H9 (cell line): ENCODE results near the gene KIAA1210. TPM values are rescaled to one million over a fixed set of nuclear protein-coding genes. Genes with fewer than 3 reads are reported as not detected.

ENCODE experiments used
- DNase-seq: peaks from one replicate; pipeline ENCODE4 v3.0.0-alpha.2; 2017
- H2AFZ ChIP-seq: one replicate; pipeline ENCODE4 v1.6.1; 2013; ENCODE audit warnings: mild to moderate bottlenecking, low read length, control low read depth, moderate library complexity
- H2AK5ac ChIP-seq: 2 replicates; pipeline ENCODE4 v1.6.1; 2013; ENCODE audit warnings: low read length, control low read depth, mixed read lengths; ENCODE audit not compliant: insufficient read length
- H2BK120ac ChIP-seq: one replicate; pipeline ENCODE4 v1.6.1; 2013; ENCODE audit warnings: low read depth, mild to moderate bottlenecking, low read length, control low read depth, inconsistent platforms; ENCODE audit not compliant: poor library complexity, severe bottlenecking
- H2BK12ac ChIP-seq: 2 replicates; pipeline ENCODE4 v1.6.1; 2013; ENCODE audit warnings: low read length, control low read depth, mixed read lengths, low read depth; ENCODE audit not compliant: insufficient read length
- H2BK15ac ChIP-seq: 2 replicates; pipeline ENCODE4 v1.6.1; 2013; ENCODE audit warnings: low read depth, low read length, control low read depth
- H2BK20ac ChIP-seq: one replicate; pipeline ENCODE4 v1.6.1; 2013; ENCODE audit warnings: low read depth, mild to moderate bottlenecking, low read length, control low read depth, inconsistent platforms; ENCODE audit not compliant: poor library complexity, severe bottlenecking
- H2BK5ac ChIP-seq: 2 replicates; pipeline ENCODE4 v1.6.1; 2013; ENCODE audit warnings: low read length, control low read depth, mixed read lengths; ENCODE audit not compliant: insufficient read length
- H3K14ac ChIP-seq: 2 replicates; pipeline ENCODE4 v1.6.1; 2013; ENCODE audit warnings: low read length, control low read depth; ENCODE audit not compliant: insufficient read depth
- H3K18ac ChIP-seq: 2 replicates; pipeline ENCODE4 v1.6.1; 2013; ENCODE audit warnings: low read depth, mild to moderate bottlenecking, mixed read lengths, low read length, control low read depth; ENCODE audit not compliant: insufficient read length
- H3K23ac ChIP-seq: 2 replicates; pipeline ENCODE4 v1.6.1; 2013; ENCODE audit warnings: low read length, control low read depth, mixed read lengths, low read depth; ENCODE audit not compliant: insufficient read length
- H3K23me2 ChIP-seq: 2 replicates; pipeline ENCODE4 v1.6.1; 2013; ENCODE audit warnings: low read depth, mild to moderate bottlenecking, mixed read lengths, low read length, control low read depth; ENCODE audit not compliant: insufficient read length, poor library complexity, severe bottlenecking
- H3K27ac ChIP-seq: 2 replicates; pipeline ENCODE4 v1.5.1; 2013; ENCODE audit warnings: low read length, control low read depth, mixed read lengths, low read depth; ENCODE audit not compliant: insufficient read length
- H3K27me3 ChIP-seq: 2 replicates; pipeline ENCODE4 v1.6.1; 2013; ENCODE audit warnings: low read length, control low read depth, inconsistent platforms; ENCODE audit not compliant: insufficient read depth
- H3K4ac ChIP-seq: 2 replicates; pipeline ENCODE4 v1.6.1; 2013; ENCODE audit warnings: low read depth, mild to moderate bottlenecking, control low read depth, inconsistent platforms, low read length, moderate library complexity
- H3K4me1 ChIP-seq: 2 replicates; pipeline ENCODE4 v1.6.1; 2013; ENCODE audit warnings: low read length, control low read depth, inconsistent platforms; ENCODE audit not compliant: insufficient read depth
- H3K4me2 ChIP-seq: 2 replicates; pipeline ENCODE4 v1.6.1; 2013; ENCODE audit warnings: low read length, control low read depth, mixed read lengths; ENCODE audit not compliant: insufficient read length, insufficient read depth
- H3K56ac ChIP-seq: 2 replicates; pipeline ENCODE4 v1.6.1; 2013; ENCODE audit warnings: low read depth, mild to moderate bottlenecking, mixed read lengths, low read length, control low read depth; ENCODE audit not compliant: insufficient read length
- H3K79me1 ChIP-seq: 2 replicates; pipeline ENCODE4 v1.6.1; 2013; ENCODE audit warnings: low read depth, mild to moderate bottlenecking, moderate library complexity, low read length, control low read depth, inconsistent platforms; ENCODE audit not compliant: insufficient read depth, poor library complexity, severe bottlenecking
- H3K79me2 ChIP-seq: 2 replicates; pipeline ENCODE4 v1.6.1; 2013; ENCODE audit warnings: low read length, control low read depth, inconsistent platforms; ENCODE audit not compliant: insufficient read depth
- H3K9ac ChIP-seq: 2 replicates; pipeline ENCODE4 v1.6.1; 2013; ENCODE audit warnings: low read length, control low read depth, mixed read lengths; ENCODE audit not compliant: insufficient read length; ENCODE audit errors: extremely low read depth
- H3K9me3 ChIP-seq: one replicate; pipeline ENCODE4 v1.6.1; 2013; ENCODE audit warnings: low read depth, low read length, inconsistent platforms; ENCODE audit not compliant: control insufficient read depth
- H3T11ph ChIP-seq: one replicate; pipeline ENCODE4 v1.6.1; 2013; ENCODE audit warnings: mild to moderate bottlenecking, low read length, control low read depth, inconsistent platforms
- H4K20me1 ChIP-seq: one replicate; pipeline ENCODE4 v1.6.1; 2013; ENCODE audit not compliant: control insufficient read depth, insufficient read length, insufficient read depth
- H4K5ac ChIP-seq: 2 replicates; pipeline ENCODE4 v1.6.1; 2013; ENCODE audit warnings: low read depth, mild to moderate bottlenecking, mixed read lengths, low read length, control low read depth; ENCODE audit not compliant: insufficient read length
- H4K8ac ChIP-seq: replicated peaks from 2 replicates; pipeline ENCODE4 v1.6.1; 2013; ENCODE audit warnings: low read length, control low read depth, mixed read lengths, low read depth; ENCODE audit not compliant: insufficient read length
- H4K91ac ChIP-seq: 2 replicates; pipeline ENCODE4 v1.6.1; 2013; ENCODE audit warnings: low read depth, mild to moderate bottlenecking, moderate library complexity, mixed read lengths, low read length, control low read depth; ENCODE audit not compliant: insufficient read length
- H3K27ac Mint-ChIP-seq, 3 experiments: 2 replicates in 2 of 3; 3 replicates in 1 of 3; pipeline ENCODE4 v1.8.0; 2020 to 2021; ENCODE audit warnings: mixed read lengths in 3 of 3, mild to moderate bottlenecking in 1 of 3, moderate library complexity in 1 of 3
- H3K27me3 Mint-ChIP-seq: 2 replicates; pipeline ENCODE4 v1.8.0; 2021; ENCODE audit warnings: low read depth, mild to moderate bottlenecking, moderate library complexity, mixed read lengths
- H3K36me3 Mint-ChIP-seq, 3 experiments: 2 replicates in 2 of 3; 3 replicates in 1 of 3; pipeline ENCODE4 v1.8.0; 2020 to 2021; ENCODE audit warnings: low read depth in 3 of 3, mixed read lengths in 3 of 3; ENCODE audit not compliant: insufficient read depth in 1 of 3
- H3K4me1 Mint-ChIP-seq, 2 experiments: 2 replicates each; pipeline ENCODE4 v1.8.0; 2020; ENCODE audit warnings: mixed read lengths in 2 of 2
- H3K4me3 Mint-ChIP-seq, 2 experiments: 2 replicates in 1 of 2; 3 replicates in 1 of 2; pipeline ENCODE4 v1.8.0; 2020 to 2021; ENCODE audit warnings: mild to moderate bottlenecking in 2 of 2, mixed read lengths in 2 of 2, moderate library complexity in 1 of 2
- H3K9me3 Mint-ChIP-seq, 2 experiments: 2 replicates in 1 of 2; 3 replicates in 1 of 2; pipeline ENCODE4 v1.8.0; 2020; ENCODE audit warnings: mild to moderate bottlenecking in 2 of 2, mixed read lengths in 2 of 2, moderate library complexity in 1 of 2
- CTCF ChIP-seq: fragments of 200-600 bp; sonication (generic); conservative IDR thresholded peaks from 3 replicates; pipeline ENCODE4 v1.8.0; 2021; ENCODE audit warnings: antibody characterized with exemption, mild to moderate bottlenecking
- WGBS: extraction: QIAGEN DNeasy Blood & Tissue Kit; methylation state at CpG from one replicate; pipeline ENCODE4 v1.1.7; 2013; ENCODE audit warnings: missing lambda C conversion rate, low lambda C conversion rate, mixed read lengths; ENCODE audit not compliant: insufficient read length; ENCODE audit errors: extremely low coverage; 5-methylcytosine and 5-hydroxymethylcytosine counted together
- total RNA-seq: library from RNA; stranded (reverse); gene quantifications from 2 replicates; pipeline ENCODE4 v1.2.1, GENCODE V29; 2021

Gene KIAA1210
- total RNA-seq, 1 experiment from 2014 or later: not detected

GRCh38 chrX:119045884-119046283 lies 81.7 kb downstream of the KIAA1210 start:
- no peak overlapping the region for H3K27ac Mint-ChIP-seq
- no CpG with 5 or more reads among the region's 2 CpGs for WGBS

More at GRCh38 chrX:119045884-119046283, 81.7 kb downstream of the KIAA1210 start:
- Histone ChIP-seq H3T11ph (no peak overlapping the region), H3K9me3 (peaks cover 34% of the 10 kb centered on the region), H2BK120ac (no peak overlapping the region), H4K8ac (no peak overlapping the region), H3K14ac (no peak overlapping the region), H3K4me2 (no peak overlapping the region), H3K4ac (no peak overlapping the region), H3K27me3 (no peaks in the 10 kb centered on the region), H4K5ac (no peak overlapping the region), H3K18ac (no peak overlapping the region), H3K79me2 (no peaks in the 10 kb centered on the region), H3K23ac (no peak overlapping the region), H2BK15ac (no peak overlapping the region), H2BK5ac (no peak overlapping the region), H4K91ac (no peak overlapping the region), H3K23me2 (no peaks in the 10 kb centered on the region), H4K20me1 (no peaks in the 10 kb centered on the region), H2AFZ (no peak overlapping the region), H3K27ac (no peak overlapping the region), H2BK12ac (no peak overlapping the region), H2AK5ac (no peak overlapping the region), H3K9ac (no peak overlapping the region), H2BK20ac (no peak overlapping the region), H3K4me1 (no peaks in the 10 kb centered on the region), H3K79me1 (no peaks in the 10 kb centered on the region), H3K56ac (no peak overlapping the region)
- TF ChIP-seq CTCF: no peak
- H3K36me3 Mint-ChIP-seq: peaks cover 0 to 5% (median 2%) of the 10 kb centered on the region in 3 experiments; a peak in 5 of 7 replicates
- DNase-seq: no peak
- H3K4me1 Mint-ChIP-seq: no peaks in the 10 kb centered on the region
- no peak overlapping the region for H3K4me3 Mint-ChIP-seq
- peaks cover 73 to 84% of the 10 kb centered on the region in 2 experiments for H3K9me3 Mint-ChIP-seq
- H3K27me3 Mint-ChIP-seq: peaks cover 2% of the 10 kb centered on the region; the same call in 1 of the 2 replicates
